OCI-LY1 (cell line): ENCODE results near the gene COQ9.

Source experiments
- H2AFZ ChIP-seq: fragments of 200-600 bp; sonication (generic), shearing (Covaris generic); 2 replicates; pipeline ENCODE4 v1.6.0; 2014; ENCODE audit warnings: antibody characterized with exemption, mild to moderate bottlenecking, low read length
- H3F3A ChIP-seq: fragments of 200-600 bp; sonication (generic), shearing (Covaris generic); 2 replicates; pipeline ENCODE4 v1.6.0; 2014; ENCODE audit warnings: mild to moderate bottlenecking, antibody characterized with exemption, low read length, moderate library complexity; ENCODE audit not compliant: insufficient read depth
- H3K27ac ChIP-seq: fragments of 200-600 bp; sonication (generic); 2 replicates; pipeline ENCODE4 v1.5.1; 2014; ENCODE audit warnings: low read length, mixed run types, mild to moderate bottlenecking, low read depth; ENCODE audit not compliant: poor library complexity, severe bottlenecking
- H3K27me3 ChIP-seq: fragments of 200-600 bp; sonication (generic); 2 replicates; pipeline ENCODE4 v1.6.0; 2014; ENCODE audit warnings: antibody characterized with exemption, mild to moderate bottlenecking, low read length, moderate library complexity; ENCODE audit not compliant: insufficient read depth
- H3K36me3 ChIP-seq: fragments of 200-600 bp; sonication (generic); 2 replicates; pipeline ENCODE4 v1.6.1; 2014; ENCODE audit warnings: mild to moderate bottlenecking, antibody characterized with exemption, low read length, moderate library complexity, mixed read lengths; ENCODE audit not compliant: insufficient read depth
- H3K4me1 ChIP-seq: fragments of 200-600 bp; sonication (generic); 2 replicates; pipeline ENCODE4 v1.5.1; 2014; ENCODE audit warnings: mild to moderate bottlenecking, low read length, moderate library complexity; ENCODE audit not compliant: insufficient read depth, severe bottlenecking
- H3K4me2 ChIP-seq: fragments of 200-600 bp; sonication (generic), shearing (Covaris generic); 2 replicates; pipeline ENCODE4 v1.6.1; 2014; ENCODE audit warnings: low read length
- H3K4me3 ChIP-seq: fragments of 200-600 bp; sonication (generic); 2 replicates; pipeline ENCODE4 v1.5.1; 2014; ENCODE audit warnings: low read length, low read depth, mild to moderate bottlenecking, mixed read lengths; ENCODE audit not compliant: poor library complexity, severe bottlenecking
- H3K79me2 ChIP-seq: fragments of 200-600 bp; shearing (Covaris generic); 2 replicates; pipeline ENCODE4 v1.6.1; 2016; ENCODE audit warnings: mixed run types, low read length, mixed read lengths; ENCODE audit not compliant: insufficient read depth
- H3K9ac ChIP-seq: fragments of 200-600 bp; sonication (generic), shearing (Covaris generic); 2 replicates; pipeline ENCODE4 v1.6.1; 2014; ENCODE audit warnings: mild to moderate bottlenecking, low read length, mixed read lengths
- H3K9me2 ChIP-seq: fragments of 200-600 bp; sonication (generic), shearing (Covaris generic); 2 replicates; pipeline ENCODE4 v1.6.1; 2014; ENCODE audit warnings: low read depth, mild to moderate bottlenecking, low read length, mixed read lengths
- H3K9me3 ChIP-seq: fragments of 200-600 bp; shearing (Covaris generic); 2 replicates; pipeline ENCODE4 v1.6.1; 2014; ENCODE audit warnings: low read length, mixed read lengths
- H4K20me1 ChIP-seq: fragments of 200-600 bp; sonication (generic), shearing (Covaris generic); 2 replicates; pipeline ENCODE4 v1.6.0; 2016; ENCODE audit warnings: mild to moderate bottlenecking, low read length; ENCODE audit not compliant: insufficient read depth
- CTCF ChIP-seq: fragments of 200-600 bp; sonication (generic), shearing (Covaris generic); IDR thresholded peaks from 2 replicates; pipeline ENCODE4 v1.5.1; 2017; ENCODE audit warnings: mild to moderate bottlenecking, antibody characterized with exemption, low read length, moderate library complexity, mixed read lengths
- EZH2 ChIP-seq: fragments of 200-600 bp; sonication (generic), shearing (Covaris generic); IDR thresholded peaks from 2 replicates; pipeline ENCODE4 v1.8.0; 2017; ENCODE audit warnings: borderline replicate concordance, mixed run types, mild to moderate bottlenecking, antibody characterized with exemption, low read length, moderate library complexity, mixed read lengths

The COQ9 gene

GRCh38 chr16:57413733-57414132, 33.5 kb upstream of the COQ9 start:
- TF ChIP-seq EZH2 (no peak), CTCF (no peak)
- Histone ChIP-seq H3K4me2 (no peak overlapping the region), H3F3A (no peaks in the 10 kb centered on the region), H3K79me2 (no peaks in the 10 kb centered on the region), H3K9me3 (no peaks in the 10 kb centered on the region), H3K9ac (no peak overlapping the region), H3K9me2 (no peaks in the 10 kb centered on the region), H3K36me3 (no peaks in the 10 kb centered on the region), H2AFZ (no peak overlapping the region), H3K4me3 (no peak overlapping the region), H3K27me3 (peaks cover 10% of the 10 kb centered on the region; the same call in 1 of the 2 replicates), H3K4me1 (peaks cover 8% of the 10 kb centered on the region), H3K27ac (no peak overlapping the region), H4K20me1 (no peaks in the 10 kb centered on the region)

- no peaks in the 10 kb centered on the region for H3K79me2 ChIP-seq
- peaks cover 11% of the 10 kb centered on the region for H3K4me1 ChIP-seq
- H3K9me2 ChIP-seq, result no peaks in the 10 kb centered on the region
- H3K36me3 ChIP-seq, result no peaks in the 10 kb centered on the region
- H3K9me3 ChIP-seq, result no peaks in the 10 kb centered on the region
- no peak overlapping the region for H3K9ac ChIP-seq
- H4K20me1 ChIP-seq, result no peaks in the 10 kb centered on the region
- no peak for TF ChIP-seq CTCF
- TF ChIP-seq EZH2, result no peak
- peaks cover 9% of the 10 kb centered on the region; the same call in 1 of the 2 replicates for H3K27me3 ChIP-seq
- H3K4me2 ChIP-seq, result no peak overlapping the region
- H3K4me3 ChIP-seq, result no peak overlapping the region
- H2AFZ ChIP-seq, result no peak overlapping the region
- no peak overlapping the region for H3K27ac ChIP-seq
- H3F3A ChIP-seq, result no peaks in the 10 kb centered on the region
These were observed 31.2 kb upstream of the COQ9 start for GRCh38 chr16:57416084-57416483.

GRCh38 chr16:57419506-57419905, 27.8 kb upstream of the COQ9 start:
- Histone ChIP-seq H3F3A (no peaks in the 10 kb centered on the region), H3K27me3 (no peaks in the 10 kb centered on the region), H3K79me2 (no peaks in the 10 kb centered on the region), H3K27ac (no peak overlapping the region), H4K20me1 (no peaks in the 10 kb centered on the region), H3K4me2 (no peak overlapping the region), H2AFZ (no peak overlapping the region), H3K9me2 (no peaks in the 10 kb centered on the region), H3K4me1 (peaks cover 16% of the 10 kb centered on the region), H3K4me3 (no peak overlapping the region), H3K9ac (no peak overlapping the region), H3K36me3 (no peaks in the 10 kb centered on the region), H3K9me3 (no peaks in the 10 kb centered on the region)
- TF ChIP-seq CTCF, result no peak
- no peak for TF ChIP-seq EZH2
